H1 (cell line): ENCODE results near the gene ARID5A. TPM values are rescaled to one million over a fixed set of nuclear protein-coding genes. Genes with fewer than 3 reads are reported as not detected.

Experiments used
- CBX5 ChIP-seq: fragments of 300-800, 300-1000 bp; sonication (generic); IDR thresholded peaks from 2 replicates; pipeline ENCODE4 v1.7.1; 2016; ENCODE audit warnings: antibody characterized with exemption, low read length, low read depth
- CEBPB ChIP-seq: IDR thresholded peaks from 2 replicates; pipeline ENCODE4 v1.6.1; 2012; ENCODE audit warnings: low read depth, low read length
- RBBP5 ChIP-seq: IDR thresholded peaks from 2 replicates; pipeline ENCODE4 v1.7.1; 2012; ENCODE audit warnings: low read depth, mild to moderate bottlenecking, inconsistent platforms, low read length, moderate library complexity, borderline replicate concordance
- polyA plus RNA-seq, 7 experiments: library from polyadenylated mRNA; depleted of rRNA in 3 of 7; stranded (reverse) in 5 of 7; unstranded in 2 of 7; fragments of >200 nt in 5 of 7; fragments of 200-250 nt in 2 of 7; gene quantifications; 1 replicate in 5 of 7; 2 replicates in 1 of 7; 4 replicates in 1 of 7; pipeline versions ENCODE4 v1.2.1 to v1.2.3, GENCODE V29; 2011 to 2013; ENCODE audit warnings: missing spikeins in 2 of 7, mixed read lengths in 2 of 7
- total RNA-seq: library from RNA; stranded (reverse); fragmentation: NEBNext Ultra II Directional; extraction: Animal tissue kit (Norgen Biotek cat#: 25700); gene quantifications from 2 replicates; pipeline ENCODE4 v1.2.1, GENCODE V29; 2021
- TF ChIP-seq, protein P1 (sequence below): fragments of 300-600 bp; sonication (generic); IDR thresholded peaks from 2 replicates; pipeline ENCODE4 v1.7.1; 2012; ENCODE audit warnings: low read length, moderate library complexity, mild to moderate bottlenecking, inconsistent platforms; ENCODE audit not compliant: insufficient replicate concordance
- TF ChIP-seq, protein P2 (sequence below): IDR thresholded peaks from 2 replicates; pipeline ENCODE4 v1.6.1; 2011; ENCODE audit warnings: low read depth, mild to moderate bottlenecking, low read length; ENCODE audit not compliant: insufficient read depth

Gene ARID5A
- total and polyA plus RNA-seq, 2 of the 8 experiments (the other 6 are each of a cell fraction or from before 2014, with no cell fraction given): 3.3 to 5.3 TPM

DNA sequence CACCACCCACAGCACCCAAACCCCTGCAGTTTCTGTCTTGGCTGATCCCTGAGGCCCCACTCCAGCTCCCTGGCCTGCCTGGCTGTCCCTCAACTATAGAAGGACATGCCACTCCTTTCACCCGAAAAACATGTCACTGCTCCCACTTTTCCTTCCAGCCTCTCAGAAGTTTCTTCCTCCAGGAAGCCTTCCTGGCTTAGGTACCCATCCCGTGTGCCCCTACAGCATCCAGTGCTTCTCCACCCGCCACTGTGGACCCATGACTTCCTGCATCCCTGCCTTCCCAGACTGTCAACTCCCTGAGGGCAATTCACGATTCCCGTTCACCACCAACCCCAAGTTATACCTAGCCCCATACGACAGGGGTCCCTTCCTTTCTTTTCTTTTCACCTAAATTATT, 21.5 kb downstream of the ARID5A start (continued):
- TF ChIP-seq CBX5: no peak
- TF ChIP-seq CEBPB: no peak
- TF ChIP-seq, protein P1, sequence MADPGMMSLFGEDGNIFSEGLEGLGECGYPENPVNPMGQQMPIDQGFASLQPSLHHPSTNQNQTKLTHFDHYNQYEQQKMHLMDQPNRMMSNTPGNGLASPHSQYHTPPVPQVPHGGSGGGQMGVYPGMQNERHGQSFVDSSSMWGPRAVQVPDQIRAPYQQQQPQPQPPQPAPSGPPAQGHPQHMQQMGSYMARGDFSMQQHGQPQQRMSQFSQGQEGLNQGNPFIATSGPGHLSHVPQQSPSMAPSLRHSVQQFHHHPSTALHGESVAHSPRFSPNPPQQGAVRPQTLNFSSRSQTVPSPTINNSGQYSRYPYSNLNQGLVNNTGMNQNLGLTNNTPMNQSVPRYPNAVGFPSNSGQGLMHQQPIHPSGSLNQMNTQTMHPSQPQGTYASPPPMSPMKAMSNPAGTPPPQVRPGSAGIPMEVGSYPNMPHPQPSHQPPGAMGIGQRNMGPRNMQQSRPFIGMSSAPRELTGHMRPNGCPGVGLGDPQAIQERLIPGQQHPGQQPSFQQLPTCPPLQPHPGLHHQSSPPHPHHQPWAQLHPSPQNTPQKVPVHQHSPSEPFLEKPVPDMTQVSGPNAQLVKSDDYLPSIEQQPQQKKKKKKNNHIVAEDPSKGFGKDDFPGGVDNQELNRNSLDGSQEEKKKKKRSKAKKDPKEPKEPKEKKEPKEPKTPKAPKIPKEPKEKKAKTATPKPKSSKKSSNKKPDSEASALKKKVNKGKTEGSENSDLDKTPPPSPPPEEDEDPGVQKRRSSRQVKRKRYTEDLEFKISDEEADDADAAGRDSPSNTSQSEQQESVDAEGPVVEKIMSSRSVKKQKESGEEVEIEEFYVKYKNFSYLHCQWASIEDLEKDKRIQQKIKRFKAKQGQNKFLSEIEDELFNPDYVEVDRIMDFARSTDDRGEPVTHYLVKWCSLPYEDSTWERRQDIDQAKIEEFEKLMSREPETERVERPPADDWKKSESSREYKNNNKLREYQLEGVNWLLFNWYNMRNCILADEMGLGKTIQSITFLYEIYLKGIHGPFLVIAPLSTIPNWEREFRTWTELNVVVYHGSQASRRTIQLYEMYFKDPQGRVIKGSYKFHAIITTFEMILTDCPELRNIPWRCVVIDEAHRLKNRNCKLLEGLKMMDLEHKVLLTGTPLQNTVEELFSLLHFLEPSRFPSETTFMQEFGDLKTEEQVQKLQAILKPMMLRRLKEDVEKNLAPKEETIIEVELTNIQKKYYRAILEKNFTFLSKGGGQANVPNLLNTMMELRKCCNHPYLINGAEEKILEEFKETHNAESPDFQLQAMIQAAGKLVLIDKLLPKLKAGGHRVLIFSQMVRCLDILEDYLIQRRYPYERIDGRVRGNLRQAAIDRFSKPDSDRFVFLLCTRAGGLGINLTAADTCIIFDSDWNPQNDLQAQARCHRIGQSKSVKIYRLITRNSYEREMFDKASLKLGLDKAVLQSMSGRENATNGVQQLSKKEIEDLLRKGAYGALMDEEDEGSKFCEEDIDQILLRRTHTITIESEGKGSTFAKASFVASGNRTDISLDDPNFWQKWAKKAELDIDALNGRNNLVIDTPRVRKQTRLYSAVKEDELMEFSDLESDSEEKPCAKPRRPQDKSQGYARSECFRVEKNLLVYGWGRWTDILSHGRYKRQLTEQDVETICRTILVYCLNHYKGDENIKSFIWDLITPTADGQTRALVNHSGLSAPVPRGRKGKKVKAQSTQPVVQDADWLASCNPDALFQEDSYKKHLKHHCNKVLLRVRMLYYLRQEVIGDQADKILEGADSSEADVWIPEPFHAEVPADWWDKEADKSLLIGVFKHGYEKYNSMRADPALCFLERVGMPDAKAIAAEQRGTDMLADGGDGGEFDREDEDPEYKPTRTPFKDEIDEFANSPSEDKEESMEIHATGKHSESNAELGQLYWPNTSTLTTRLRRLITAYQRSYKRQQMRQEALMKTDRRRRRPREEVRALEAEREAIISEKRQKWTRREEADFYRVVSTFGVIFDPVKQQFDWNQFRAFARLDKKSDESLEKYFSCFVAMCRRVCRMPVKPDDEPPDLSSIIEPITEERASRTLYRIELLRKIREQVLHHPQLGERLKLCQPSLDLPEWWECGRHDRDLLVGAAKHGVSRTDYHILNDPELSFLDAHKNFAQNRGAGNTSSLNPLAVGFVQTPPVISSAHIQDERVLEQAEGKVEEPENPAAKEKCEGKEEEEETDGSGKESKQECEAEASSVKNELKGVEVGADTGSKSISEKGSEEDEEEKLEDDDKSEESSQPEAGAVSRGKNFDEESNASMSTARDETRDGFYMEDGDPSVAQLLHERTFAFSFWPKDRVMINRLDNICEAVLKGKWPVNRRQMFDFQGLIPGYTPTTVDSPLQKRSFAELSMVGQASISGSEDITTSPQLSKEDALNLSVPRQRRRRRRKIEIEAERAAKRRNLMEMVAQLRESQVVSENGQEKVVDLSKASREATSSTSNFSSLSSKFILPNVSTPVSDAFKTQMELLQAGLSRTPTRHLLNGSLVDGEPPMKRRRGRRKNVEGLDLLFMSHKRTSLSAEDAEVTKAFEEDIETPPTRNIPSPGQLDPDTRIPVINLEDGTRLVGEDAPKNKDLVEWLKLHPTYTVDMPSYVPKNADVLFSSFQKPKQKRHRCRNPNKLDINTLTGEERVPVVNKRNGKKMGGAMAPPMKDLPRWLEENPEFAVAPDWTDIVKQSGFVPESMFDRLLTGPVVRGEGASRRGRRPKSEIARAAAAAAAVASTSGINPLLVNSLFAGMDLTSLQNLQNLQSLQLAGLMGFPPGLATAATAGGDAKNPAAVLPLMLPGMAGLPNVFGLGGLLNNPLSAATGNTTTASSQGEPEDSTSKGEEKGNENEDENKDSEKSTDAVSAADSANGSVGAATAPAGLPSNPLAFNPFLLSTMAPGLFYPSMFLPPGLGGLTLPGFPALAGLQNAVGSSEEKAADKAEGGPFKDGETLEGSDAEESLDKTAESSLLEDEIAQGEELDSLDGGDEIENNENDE: no peak
- TF ChIP-seq RBBP5: no peak
- TF ChIP-seq, protein P2, sequence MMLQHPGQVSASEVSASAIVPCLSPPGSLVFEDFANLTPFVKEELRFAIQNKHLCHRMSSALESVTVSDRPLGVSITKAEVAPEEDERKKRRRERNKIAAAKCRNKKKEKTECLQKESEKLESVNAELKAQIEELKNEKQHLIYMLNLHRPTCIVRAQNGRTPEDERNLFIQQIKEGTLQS: no peak
